Measurements from ENCODE around the gene PCLO. TPM values are rescaled to one million over a fixed set of nuclear protein-coding genes. Genes with fewer than 3 reads are reported as not detected.

Gene PCLO
- total and polyA plus RNA-seq, 2 of the 8 experiments (the other 6 are each of a cell fraction or from before 2014, with no cell fraction given) = 1.5 to 3.2 TPM

DNA sequence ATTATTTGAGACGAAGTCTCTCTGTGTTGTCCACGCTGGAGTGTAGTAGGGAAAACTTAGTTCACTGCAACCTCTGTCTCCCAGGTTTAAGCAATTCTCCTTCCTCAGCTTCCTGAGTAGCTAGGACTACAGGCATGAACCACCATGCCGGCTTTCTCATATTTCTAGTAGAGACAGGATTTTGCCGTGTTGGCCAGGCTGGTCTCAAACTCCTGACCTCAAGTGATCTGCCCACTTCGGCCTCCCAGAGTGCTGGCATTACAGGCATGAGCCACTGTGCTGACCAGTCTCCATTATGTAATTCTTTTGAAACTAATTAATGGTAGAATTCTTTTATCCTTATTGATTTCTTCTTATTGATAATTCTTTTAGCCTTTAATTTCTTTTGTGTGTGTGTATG lies 32.5 kb downstream of the PCLO start:
- FAIRE-seq = no peak

More for the DNA sequence above, 32.5 kb downstream of the PCLO start:
- 89% methylated on average over 5 of the region's 5 CpGs; no CpG with 5 or more reads in 1 of the 2 experiments for WGBS, 2 experiments (ENCODE audit: extremely low coverage in 1 of 2, insufficient coverage in 1 of 2, insufficient read length in 1 of 2, insufficient replicate concordance in 2 of 2, low coverage in 1 of 2, low lambda C conversion rate in 2 of 2, missing lambda C conversion rate in 1 of 2)
- ChIA-PET CTCF (ENCODE audit: partially characterized antibody) (interaction anchor here (1.0 kb wide), 1 partner anchor 16 kb away, joined by 3 read pairs; no protein-coding TSS in a partner anchor), POLR2A (ENCODE audit: partially characterized antibody) (no interaction called here)
- Histone ChIP-seq H2BK120ac (replicated peaks; ENCODE audit: low read depth, low read length) (no peak overlapping the region), H3K4me2 (ENCODE audit: insufficient read depth in 1 of 2, low read depth in 2 of 2, low read length in 2 of 2) (no peak overlapping the region), H3K27me3 (replicated peaks in 1 of 4; ENCODE audit: control insufficient read depth in 3 of 4, extremely low read depth in 1 of 4, insufficient read depth in 3 of 4, low read length in 3 of 4) (no peaks in the 10 kb centered on the region), H2BK5ac (ENCODE audit: low read depth, low read length) (no peak overlapping the region), H2AK5ac (ENCODE audit: low read depth, low read length) (no peak overlapping the region), H3K36me3 (ENCODE audit: control insufficient read depth in 2 of 4, insufficient read depth in 4 of 4, low read length in 3 of 4) (peaks cover 0 to 3% (median 0%) of the 10 kb centered on the region in 4 experiments; a peak in 1 of 8 replicates), H3K56ac (replicated peaks; ENCODE audit: insufficient read length, low read depth, low read length) (no peak overlapping the region), H4K20me1 (replicated peaks in 1 of 2; ENCODE audit: control insufficient read depth in 1 of 2, insufficient read depth in 2 of 2, low read length in 2 of 2) (no peaks in the 10 kb centered on the region), H3K14ac (ENCODE audit: insufficient read length) (no peak overlapping the region), H3K18ac (ENCODE audit: extremely low read depth, low read length) (no peak overlapping the region), H3K9me3 (ENCODE audit: insufficient read depth in 2 of 2, low read depth in 1 of 2, low read length in 1 of 2) (peaks cover 0 to under 1% of the 10 kb centered on the region in 2 experiments; a peak in 1 of 4 replicates), H2AFZ (ENCODE audit: low read length) (no peak overlapping the region), H2BK20ac (ENCODE audit: low read length) (no peak overlapping the region), H4K5ac (ENCODE audit: insufficient read length, low read depth, low read length) (no peak overlapping the region), H3K79me2 (ENCODE audit: control insufficient read depth in 1 of 2, insufficient read depth in 2 of 2, low read length in 2 of 2) (no peaks in the 10 kb centered on the region), H4K8ac (ENCODE audit: extremely low read depth, insufficient read depth, low read length) (no peak overlapping the region), H4K91ac (replicated peaks; ENCODE audit: insufficient read length, low read length) (no peak overlapping the region), H3K79me1 (ENCODE audit: low read depth, low read length) (no peaks in the 10 kb centered on the region), H3K4ac (replicated peaks; ENCODE audit: insufficient read length, low read depth, low read length) (no peak overlapping the region), H3K9ac (replicated peaks in 1 of 4; ENCODE audit: extremely low read depth in 1 of 4, low read depth in 3 of 4, low read length in 3 of 4) (no peak overlapping the region), H2BK15ac (ENCODE audit: low read length) (no peak overlapping the region), H3K27ac (ENCODE audit: low read depth, low read length) (no peak overlapping the region), H2BK12ac (ENCODE audit: low read depth, low read length) (no peak overlapping the region), H3K23ac (ENCODE audit: insufficient read length) (no peak overlapping the region), H3K4me1 (replicated peaks in 1 of 4; ENCODE audit: control insufficient read depth in 3 of 4, insufficient read depth in 4 of 4, low read length in 3 of 4) (no peaks in the 10 kb centered on the region), H3K4me3 (ENCODE audit: extremely low read depth in 1 of 4, insufficient read depth in 2 of 4, low read depth in 3 of 4, low read length in 4 of 4) (no peak overlapping the region), H3K23me2 (ENCODE audit: low read depth, low read length) (no peaks in the 10 kb centered on the region)
- no peak for DNase-seq (ENCODE audit: low read depth in 1 of 2, low spot score in 2 of 2)
- TF ChIP-seq POU5F1 (IDR thresholded peaks at IDR 0.05; ENCODE audit: low read depth, low read length) = no peak
- no peak for TF ChIP-seq CEBPB (IDR thresholded peaks at IDR 0.05; ENCODE audit: low read depth, low read length)
- TF ChIP-seq TAF1 (IDR thresholded peaks at IDR 0.05; ENCODE audit: low read depth, low read length) = no peak
- no peak for TF ChIP-seq JUND (IDR thresholded peaks at IDR 0.05; ENCODE audit: low read length)
- TF ChIP-seq BRCA1 (IDR thresholded peaks at IDR 0.05; ENCODE audit: low read depth, low read length) = no peak
- TF ChIP-seq RBBP5 (IDR thresholded peaks at IDR 0.05; ENCODE audit: borderline replicate concordance, low read depth, low read length) = no peak
- TF ChIP-seq TBP (IDR thresholded peaks at IDR 0.05; ENCODE audit: low read depth, low read length) = no peak
- TF ChIP-seq TEAD4 (IDR thresholded peaks at IDR 0.05; ENCODE audit: low read depth, low read length) = no peak
- TF ChIP-seq POLR2AphosphoS5 (IDR thresholded peaks at IDR 0.05; ENCODE audit: low read depth, low read length) = no peak
- no peak for TF ChIP-seq CTBP2 (IDR thresholded peaks at IDR 0.05; ENCODE audit: borderline replicate concordance, insufficient read depth, insufficient read length, low read length)
- no peak for TF ChIP-seq PHF8 (conservative IDR thresholded peaks at IDR 0.05; ENCODE audit: low read depth, low read length)
- TF ChIP-seq RXRA (IDR thresholded peaks at IDR 0.05; ENCODE audit: insufficient read depth, low read depth, low read length) = no peak
- TF ChIP-seq KDM5A (IDR thresholded peaks at IDR 0.05; ENCODE audit: low read length) = no peak
